Neural cell (in vitro differentiated cells): ENCODE measurements around the gene PIK3R1. TPM values are rescaled to one million over a fixed set of nuclear protein-coding genes. Genes with fewer than 3 reads are reported as not detected.

ENCODE experiments used
- H2AFZ ChIP-seq: fragments of 200-600, 300-800 bp; sonication (generic), shearing (Covaris generic); 2 replicates; pipeline ENCODE4 v1.6.0; 2014; ENCODE audit warnings: low read depth, mild to moderate bottlenecking, antibody characterized with exemption, low read length, moderate library complexity
- H3F3A ChIP-seq: fragments of 200-600 bp; shearing (Covaris generic); 2 replicates; pipeline ENCODE4 v1.6.1; 2016; ENCODE audit warnings: mild to moderate bottlenecking, moderate library complexity, mixed read lengths, antibody characterized with exemption, low read length; ENCODE audit not compliant: insufficient read depth, poor library complexity, severe bottlenecking
- H3K27ac ChIP-seq: fragments of 200-600, 300-800 bp; sonication (generic), shearing (Covaris generic); 2 replicates; pipeline ENCODE4 v1.5.1; 2014; ENCODE audit warnings: mild to moderate bottlenecking, low read length, moderate library complexity
- H3K27me3 ChIP-seq: fragments of 300-800, 200-600 bp; sonication (generic), shearing (Covaris generic); 2 replicates; pipeline ENCODE4 v1.6.0; 2014; ENCODE audit warnings: mild to moderate bottlenecking, low read depth, low read length, moderate library complexity; ENCODE audit not compliant: insufficient read depth
- H3K36me3 ChIP-seq: fragments of 300-800, 200-600 bp; sonication (generic), shearing (Covaris generic); 2 replicates; pipeline ENCODE4 v1.5.1; 2014; ENCODE audit warnings: mild to moderate bottlenecking, antibody characterized with exemption, low read length, moderate library complexity; ENCODE audit not compliant: insufficient read depth
- H3K4me2 ChIP-seq: fragments of 300-800, 200-600 bp; sonication (generic), shearing (Covaris generic); 2 replicates; pipeline ENCODE4 v1.6.0; 2014; ENCODE audit warnings: mild to moderate bottlenecking, low read length
- H3K4me3 ChIP-seq: fragments of 300-800, 200-600 bp; sonication (generic), shearing (Covaris generic); 2 replicates; pipeline ENCODE4 v1.5.1; 2014; ENCODE audit warnings: mild to moderate bottlenecking, low read length, moderate library complexity
- H3K79me2 ChIP-seq: fragments of 200-600 bp; shearing (Covaris generic); replicated peaks from 2 replicates; pipeline ENCODE4 v1.6.0; 2014; ENCODE audit warnings: mild to moderate bottlenecking, low read length, moderate library complexity; ENCODE audit not compliant: insufficient read depth
- H3K9ac ChIP-seq: fragments of 300-800, 200-600 bp; sonication (generic), shearing (Covaris generic); 2 replicates; pipeline ENCODE4 v1.6.1; 2016; ENCODE audit warnings: mild to moderate bottlenecking, low read length, mixed read lengths
- H3K9me2 ChIP-seq: fragments of 200-600 bp; shearing (Covaris generic); 2 replicates; pipeline ENCODE4 v1.6.1; 2016; ENCODE audit warnings: mild to moderate bottlenecking, low read length, mixed read lengths; ENCODE audit not compliant: insufficient read depth
- H3K9me3 ChIP-seq: fragments of 200-600, 300-800 bp; sonication (generic), shearing (Covaris generic); 2 replicates; pipeline ENCODE4 v1.6.1; 2016; ENCODE audit warnings: mild to moderate bottlenecking, mixed run types, low read length, moderate library complexity, mixed read lengths
- H4K20me1 ChIP-seq: fragments of 200-600 bp; shearing (Covaris generic); 2 replicates; pipeline ENCODE4 v1.6.1; 2016; ENCODE audit warnings: mild to moderate bottlenecking, mixed run types; ENCODE audit not compliant: insufficient read depth
- EP300 ChIP-seq: fragments of 450-650 bp; conservative IDR thresholded peaks from 2 replicates; pipeline ENCODE4 v1.6.1; 2014; ENCODE audit warnings: antibody characterized with exemption, mild to moderate bottlenecking, moderate library complexity; ENCODE audit not compliant: poor library complexity, severe bottlenecking
- EZH2 ChIP-seq: fragments of 200-600, 300-800 bp; shearing (Covaris generic), sonication (generic); IDR thresholded peaks from 2 replicates; pipeline ENCODE4 v1.6.1; 2014; ENCODE audit warnings: antibody characterized with exemption, low read length, borderline replicate concordance, mild to moderate bottlenecking; ENCODE audit not compliant: insufficient read depth, poor library complexity, severe bottlenecking
- MXI1 ChIP-seq: fragments of 450-650 bp; conservative IDR thresholded peaks from 2 replicates; pipeline ENCODE4 v1.6.1; 2014; ENCODE audit warnings: antibody characterized with exemption, mild to moderate bottlenecking; ENCODE audit not compliant: poor library complexity, severe bottlenecking
- POLR2AphosphoS5 ChIP-seq: IDR thresholded peaks from 2 replicates; pipeline ENCODE4 v1.6.1; 2012
- RAD21 ChIP-seq: fragments of 450-650 bp; conservative IDR thresholded peaks from 2 replicates; pipeline ENCODE4 v1.6.1; 2014; ENCODE audit warnings: antibody characterized with exemption, mild to moderate bottlenecking, moderate library complexity
- SMC3 ChIP-seq: fragments of 450-650 bp; conservative IDR thresholded peaks from 2 replicates; pipeline ENCODE4 v1.6.1; 2014; ENCODE audit warnings: antibody characterized with exemption, mild to moderate bottlenecking, moderate library complexity; ENCODE audit not compliant: poor library complexity
- TAF1 ChIP-seq: IDR thresholded peaks from 2 replicates; pipeline ENCODE4 v1.6.1; 2012; ENCODE audit warnings: low read depth
- polyA plus RNA-seq: library from polyadenylated mRNA; depleted of rRNA; stranded (reverse); fragments of >200 nt; gene quantifications from 2 replicates; pipeline ENCODE4 v1.2.3, GENCODE V29; 2014
- TF ChIP-seq, protein P1 (sequence below): IDR thresholded peaks from 2 replicates; pipeline ENCODE4 v1.6.1; 2012; ENCODE audit warnings: borderline replicate concordance
- TF ChIP-seq, protein P2 (sequence below): fragments of 450-650 bp; IDR thresholded peaks from 2 replicates; pipeline ENCODE4 v1.5.1; 2014; ENCODE audit warnings: antibody characterized with exemption, mild to moderate bottlenecking, moderate library complexity; ENCODE audit not compliant: poor library complexity, severe bottlenecking

The PIK3R1 gene
- polyA plus RNA-seq, 1 donor from 2014 or later, result 41.9 TPM

DNA sequence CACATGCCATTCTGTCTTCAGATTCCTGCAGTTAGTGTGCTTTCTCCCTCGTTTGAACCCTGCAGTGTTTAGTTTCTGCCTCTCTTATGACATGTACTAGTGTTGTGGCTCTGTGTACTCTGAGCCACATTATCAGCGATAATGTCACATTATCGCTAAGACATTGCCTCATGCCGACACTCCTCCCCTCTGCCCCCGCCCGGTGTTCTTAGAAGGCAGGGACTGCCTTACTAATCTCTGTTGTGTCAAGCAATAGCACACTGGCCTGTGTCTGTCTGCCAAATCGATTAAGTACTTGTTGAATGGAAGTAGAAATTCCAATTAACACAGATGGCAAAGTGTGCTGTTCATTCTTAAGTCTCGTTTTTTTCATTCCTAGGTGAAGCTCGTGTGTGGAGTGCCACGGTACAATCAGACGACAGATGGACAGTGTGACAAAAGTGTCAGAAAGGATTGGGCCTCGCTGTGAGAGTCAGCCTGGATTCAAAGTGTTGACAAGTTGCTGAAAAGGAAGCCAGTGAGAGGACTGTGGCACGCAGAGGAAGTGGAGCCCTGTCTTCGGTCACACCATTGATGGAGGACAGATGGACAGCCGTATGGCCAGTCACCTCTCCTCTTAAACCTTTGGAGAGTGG, 10.5 kb downstream of the PIK3R1 start:
- H3K36me3 ChIP-seq, result peaks cover 6% of the 10 kb centered on the region
- no peaks in the 10 kb centered on the region for H3K27me3 ChIP-seq
- H4K20me1 ChIP-seq, result no peaks in the 10 kb centered on the region
- H3F3A ChIP-seq, result no peaks in the 10 kb centered on the region
- peaks cover 62% of the 10 kb centered on the region for H3K79me2 ChIP-seq
- TF ChIP-seq, protein P1, sequence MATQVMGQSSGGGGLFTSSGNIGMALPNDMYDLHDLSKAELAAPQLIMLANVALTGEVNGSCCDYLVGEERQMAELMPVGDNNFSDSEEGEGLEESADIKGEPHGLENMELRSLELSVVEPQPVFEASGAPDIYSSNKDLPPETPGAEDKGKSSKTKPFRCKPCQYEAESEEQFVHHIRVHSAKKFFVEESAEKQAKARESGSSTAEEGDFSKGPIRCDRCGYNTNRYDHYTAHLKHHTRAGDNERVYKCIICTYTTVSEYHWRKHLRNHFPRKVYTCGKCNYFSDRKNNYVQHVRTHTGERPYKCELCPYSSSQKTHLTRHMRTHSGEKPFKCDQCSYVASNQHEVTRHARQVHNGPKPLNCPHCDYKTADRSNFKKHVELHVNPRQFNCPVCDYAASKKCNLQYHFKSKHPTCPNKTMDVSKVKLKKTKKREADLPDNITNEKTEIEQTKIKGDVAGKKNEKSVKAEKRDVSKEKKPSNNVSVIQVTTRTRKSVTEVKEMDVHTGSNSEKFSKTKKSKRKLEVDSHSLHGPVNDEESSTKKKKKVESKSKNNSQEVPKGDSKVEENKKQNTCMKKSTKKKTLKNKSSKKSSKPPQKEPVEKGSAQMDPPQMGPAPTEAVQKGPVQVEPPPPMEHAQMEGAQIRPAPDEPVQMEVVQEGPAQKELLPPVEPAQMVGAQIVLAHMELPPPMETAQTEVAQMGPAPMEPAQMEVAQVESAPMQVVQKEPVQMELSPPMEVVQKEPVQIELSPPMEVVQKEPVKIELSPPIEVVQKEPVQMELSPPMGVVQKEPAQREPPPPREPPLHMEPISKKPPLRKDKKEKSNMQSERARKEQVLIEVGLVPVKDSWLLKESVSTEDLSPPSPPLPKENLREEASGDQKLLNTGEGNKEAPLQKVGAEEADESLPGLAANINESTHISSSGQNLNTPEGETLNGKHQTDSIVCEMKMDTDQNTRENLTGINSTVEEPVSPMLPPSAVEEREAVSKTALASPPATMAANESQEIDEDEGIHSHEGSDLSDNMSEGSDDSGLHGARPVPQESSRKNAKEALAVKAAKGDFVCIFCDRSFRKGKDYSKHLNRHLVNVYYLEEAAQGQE, result no peak
- TF ChIP-seq, protein P2, sequence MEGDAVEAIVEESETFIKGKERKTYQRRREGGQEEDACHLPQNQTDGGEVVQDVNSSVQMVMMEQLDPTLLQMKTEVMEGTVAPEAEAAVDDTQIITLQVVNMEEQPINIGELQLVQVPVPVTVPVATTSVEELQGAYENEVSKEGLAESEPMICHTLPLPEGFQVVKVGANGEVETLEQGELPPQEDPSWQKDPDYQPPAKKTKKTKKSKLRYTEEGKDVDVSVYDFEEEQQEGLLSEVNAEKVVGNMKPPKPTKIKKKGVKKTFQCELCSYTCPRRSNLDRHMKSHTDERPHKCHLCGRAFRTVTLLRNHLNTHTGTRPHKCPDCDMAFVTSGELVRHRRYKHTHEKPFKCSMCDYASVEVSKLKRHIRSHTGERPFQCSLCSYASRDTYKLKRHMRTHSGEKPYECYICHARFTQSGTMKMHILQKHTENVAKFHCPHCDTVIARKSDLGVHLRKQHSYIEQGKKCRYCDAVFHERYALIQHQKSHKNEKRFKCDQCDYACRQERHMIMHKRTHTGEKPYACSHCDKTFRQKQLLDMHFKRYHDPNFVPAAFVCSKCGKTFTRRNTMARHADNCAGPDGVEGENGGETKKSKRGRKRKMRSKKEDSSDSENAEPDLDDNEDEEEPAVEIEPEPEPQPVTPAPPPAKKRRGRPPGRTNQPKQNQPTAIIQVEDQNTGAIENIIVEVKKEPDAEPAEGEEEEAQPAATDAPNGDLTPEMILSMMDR, result no peak
- TF ChIP-seq EZH2 (no peak), RAD21 (no peak), EP300 (no peak), MXI1 (no peak), POLR2AphosphoS5 (no peak), TAF1 (no peak), SMC3 (no peak)
- no peak overlapping the region for H3K4me2 ChIP-seq
- H3K9ac ChIP-seq, result no peak overlapping the region
- H3K4me3 ChIP-seq, result no peak overlapping the region
- no peak overlapping the region for H2AFZ ChIP-seq
- no peaks in the 10 kb centered on the region for H3K9me2 ChIP-seq
- no peaks in the 10 kb centered on the region for H3K9me3 ChIP-seq
- H3K27ac ChIP-seq, result no peak overlapping the region

DNA sequence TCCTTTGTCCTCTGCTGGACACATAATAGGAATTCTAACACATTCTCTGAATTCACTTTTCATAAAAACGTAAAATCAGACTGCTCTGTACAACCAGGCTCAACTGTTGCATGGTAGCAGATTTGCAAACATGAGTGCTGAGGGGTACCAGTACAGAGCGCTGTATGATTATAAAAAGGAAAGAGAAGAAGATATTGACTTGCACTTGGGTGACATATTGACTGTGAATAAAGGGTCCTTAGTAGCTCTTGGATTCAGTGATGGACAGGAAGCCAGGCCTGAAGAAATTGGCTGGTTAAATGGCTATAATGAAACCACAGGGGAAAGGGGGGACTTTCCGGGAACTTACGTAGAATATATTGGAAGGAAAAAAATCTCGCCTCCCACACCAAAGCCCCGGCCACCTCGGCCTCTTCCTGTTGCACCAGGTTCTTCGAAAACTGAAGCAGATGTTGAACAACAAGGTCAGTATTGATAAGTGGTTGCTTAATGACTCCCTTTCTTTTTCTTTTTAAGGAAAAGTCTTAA, 11.1 kb downstream of the PIK3R1 start:
- Histone ChIP-seq H3K79me2 (peaks cover 62% of the 10 kb centered on the region), H4K20me1 (no peaks in the 10 kb centered on the region), H3K27me3 (no peaks in the 10 kb centered on the region), H3K27ac (no peak overlapping the region), H2AFZ (no peak overlapping the region), H3K36me3 (peaks cover 9% of the 10 kb centered on the region), H3K9ac (no peak overlapping the region), H3K4me2 (no peak overlapping the region), H3K4me3 (no peak overlapping the region), H3F3A (no peaks in the 10 kb centered on the region), H3K9me3 (no peaks in the 10 kb centered on the region), H3K9me2 (no peaks in the 10 kb centered on the region)
- TF ChIP-seq EZH2 (no peak), SMC3 (no peak), MXI1 (no peak), TAF1 (no peak), RAD21 (no peak), POLR2AphosphoS5 (no peak), EP300 (no peak)
- TF ChIP-seq, protein P2, result no peak
- TF ChIP-seq, protein P1, result no peak
